Activated CD4-positive, alpha-beta T cell treated with anti-CD3 and anti-CD28 coated beads, Interleukin-2, Interleukin-4, amounts not matched to agents 100 ng/mL and 50 ng/mL, durations not matched to agents 16 hours and 8 hours (primary cell): ENCODE results near the gene CCNY.

Experiments used
- DNase-seq: peaks from one replicate; pipeline ENCODE4 v3.0.0-alpha.2; 2020; ENCODE audit warnings: low spot score

The CCNY gene

GRCh38 chr10:35453855-35454532 lies 117.7 kb downstream of the CCNY start:
- no peak for DNase-seq

- no peak for DNase-seq
Observed at GRCh38 chr10:35456153-35456720, 119.9 kb downstream of the CCNY start.

- no peak for DNase-seq
Observed at GRCh38 chr10:35456784-35457183, 120.5 kb downstream of the CCNY start.

- no peak for DNase-seq
Observed at GRCh38 chr10:35458500-35459448, 122.5 kb downstream of the CCNY start.

GRCh38 chr10:35459449-35459847 lies 123.1 kb downstream of the CCNY start:
- DNase-seq: no peak

GRCh38 chr10:35460852-35461460 lies 124.6 kb downstream of the CCNY start:
- DNase-seq: no peak

- no peak for DNase-seq
Observed at GRCh38 chr10:35462491-35462934, 126.2 kb downstream of the CCNY start.

GRCh38 chr10:35463105-35463867 lies 127.0 kb downstream of the CCNY start:
- DNase-seq: no peak

- DNase-seq: no peak
Observed at GRCh38 chr10:35463878-35464277, 127.6 kb downstream of the CCNY start.

GRCh38 chr10:35464825-35465456 lies 128.6 kb downstream of the CCNY start:
- no peak for DNase-seq

- DNase-seq: no peak
Observed at GRCh38 chr10:35465673-35466072, 129.4 kb downstream of the CCNY start.

GRCh38 chr10:35466170-35466569 lies 129.9 kb downstream of the CCNY start:
- DNase-seq: no peak

GRCh38 chr10:35466661-35467060 lies 130.4 kb downstream of the CCNY start:
- DNase-seq: no peak

GRCh38 chr10:35467186-35467585 lies 130.9 kb downstream of the CCNY start:
- no peak for DNase-seq

GRCh38 chr10:35470248-35470924 lies 134.1 kb downstream of the CCNY start:
- no peak for DNase-seq

- no peak for DNase-seq
Observed at GRCh38 chr10:35470925-35471315, 134.6 kb downstream of the CCNY start.

- no peak for DNase-seq
Observed at GRCh38 chr10:35471435-35471834, 135.1 kb downstream of the CCNY start.

GRCh38 chr10:35480142-35480541 lies 143.8 kb downstream of the CCNY start:
- no peak for DNase-seq

GRCh38 chr10:35481413-35481812 lies 145.1 kb downstream of the CCNY start:
- no peak for DNase-seq

- no peak for DNase-seq
Observed at GRCh38 chr10:35486297-35486990, 150.1 kb downstream of the CCNY start.
